ENCODE data around the gene EDIL3. TPM values are rescaled to one million over a fixed set of nuclear protein-coding genes. Genes with fewer than 3 reads are reported as not detected.

EDIL3 gene
- total RNA-seq, 6 experiments from 2014 or later, result 3.0 to 52.7 (median 47.5) TPM

- no peak for TF ChIP-seq CTCF (IDR thresholded peaks at IDR 0.05)
- Mint-ChIP-seq H3K27ac (no peak overlapping the region), H3K36me3 (ENCODE audit: low read depth) (no peaks in the 10 kb centered on the region), H3K4me1 (ENCODE audit: low read depth) (peaks cover 12% of the 10 kb centered on the region; the same call in 1 of the 2 replicates), H3K9me3 (peaks cover 13% of the 10 kb centered on the region; the same call in 1 of the 2 replicates), H3K27me3 (ENCODE audit: insufficient read depth) (no peaks in the 10 kb centered on the region), H3K4me3 (no peak overlapping the region)
- DNase-seq, result no peak
Measured at GRCh38 chr5:84014966-84015365, 369.7 kb downstream of the EDIL3 start.

- Mint-ChIP-seq H3K9me3 (peaks cover 27% of the 10 kb centered on the region), H3K4me3 (no peak overlapping the region), H3K27ac (no peak overlapping the region), H3K36me3 (ENCODE audit: low read depth) (peaks cover 3% of the 10 kb centered on the region; the same call in 1 of the 2 replicates), H3K27me3 (ENCODE audit: insufficient read depth) (no peaks in the 10 kb centered on the region; the same call in 1 of the 2 replicates), H3K4me1 (ENCODE audit: low read depth) (no peaks in the 10 kb centered on the region; the same call in 1 of the 2 replicates)
- no peak for TF ChIP-seq CTCF (IDR thresholded peaks at IDR 0.05)
- DNase-seq, result no peak
Measured at GRCh38 chr5:83993803-83994202, 390.9 kb downstream of the EDIL3 start.

- no peak for TF ChIP-seq CTCF (IDR thresholded peaks at IDR 0.05)
- no peak for DNase-seq
- Mint-ChIP-seq H3K9me3 (peaks cover 15% of the 10 kb centered on the region; the same call in 1 of the 2 replicates), H3K27me3 (ENCODE audit: insufficient read depth) (no peaks in the 10 kb centered on the region; the same call in none of the 2 replicates), H3K4me1 (ENCODE audit: low read depth) (no peaks in the 10 kb centered on the region; the same call in 1 of the 2 replicates), H3K27ac (no peak overlapping the region), H3K4me3 (no peak overlapping the region), H3K36me3 (ENCODE audit: low read depth) (no peaks in the 10 kb centered on the region; the same call in 1 of the 2 replicates)
Measured at GRCh38 chr5:83991566-83992224, 393.0 kb downstream of the EDIL3 start.

- Mint-ChIP-seq H3K4me1 (ENCODE audit: low read depth) (no peaks in the 10 kb centered on the region; the same call in 1 of the 2 replicates), H3K9me3 (peaks cover 11% of the 10 kb centered on the region; the same call in 1 of the 2 replicates), H3K27me3 (ENCODE audit: insufficient read depth) (no peaks in the 10 kb centered on the region; the same call in 1 of the 2 replicates), H3K4me3 (no peak overlapping the region), H3K27ac (no peak overlapping the region), H3K36me3 (ENCODE audit: low read depth) (no peaks in the 10 kb centered on the region)
- DNase-seq, result no peak
- no peak for TF ChIP-seq CTCF (IDR thresholded peaks at IDR 0.05)
Measured at GRCh38 chr5:83988293-83988685, 396.4 kb downstream of the EDIL3 start.

GRCh38 chr5:83987513-83988292 lies 397.0 kb downstream of the EDIL3 start:
- H3K27me3 Mint-ChIP-seq (ENCODE audit: insufficient read depth), result no peaks in the 10 kb centered on the region; the same call in 1 of the 2 replicates
- H3K27ac Mint-ChIP-seq, result no peak overlapping the region
- H3K4me3 Mint-ChIP-seq, result no peak overlapping the region
- no peaks in the 10 kb centered on the region for H3K36me3 Mint-ChIP-seq (ENCODE audit: low read depth)
- no peaks in the 10 kb centered on the region; the same call in 1 of the 2 replicates for H3K4me1 Mint-ChIP-seq (ENCODE audit: low read depth)
- DNase-seq, result no peak
- no peak for TF ChIP-seq CTCF (IDR thresholded peaks at IDR 0.05)
- H3K9me3 Mint-ChIP-seq, result peaks cover 15% of the 10 kb centered on the region; the same call in 1 of the 2 replicates

Measured in HFFc6 (cell line).